GM11168 (cell line): Measurements from ENCODE around the gene EXD3.
"Not testable (repeated sequence)": the region's sequence is repeated elsewhere in the genome, so short reads cannot be mapped to it uniquely, and the experiment has no call there.

Source experiments
- in situ Hi-C: fragments of 300-500 bp; cut with MboI; formaldehyde crosslinking; loops from one replicate; pipeline ENCODE4 v1.12.0; 2022; ENCODE audit warnings: low sequenced_read_pairs; ENCODE audit not compliant: unreplicated experiment

EXD3 gene

DNA sequence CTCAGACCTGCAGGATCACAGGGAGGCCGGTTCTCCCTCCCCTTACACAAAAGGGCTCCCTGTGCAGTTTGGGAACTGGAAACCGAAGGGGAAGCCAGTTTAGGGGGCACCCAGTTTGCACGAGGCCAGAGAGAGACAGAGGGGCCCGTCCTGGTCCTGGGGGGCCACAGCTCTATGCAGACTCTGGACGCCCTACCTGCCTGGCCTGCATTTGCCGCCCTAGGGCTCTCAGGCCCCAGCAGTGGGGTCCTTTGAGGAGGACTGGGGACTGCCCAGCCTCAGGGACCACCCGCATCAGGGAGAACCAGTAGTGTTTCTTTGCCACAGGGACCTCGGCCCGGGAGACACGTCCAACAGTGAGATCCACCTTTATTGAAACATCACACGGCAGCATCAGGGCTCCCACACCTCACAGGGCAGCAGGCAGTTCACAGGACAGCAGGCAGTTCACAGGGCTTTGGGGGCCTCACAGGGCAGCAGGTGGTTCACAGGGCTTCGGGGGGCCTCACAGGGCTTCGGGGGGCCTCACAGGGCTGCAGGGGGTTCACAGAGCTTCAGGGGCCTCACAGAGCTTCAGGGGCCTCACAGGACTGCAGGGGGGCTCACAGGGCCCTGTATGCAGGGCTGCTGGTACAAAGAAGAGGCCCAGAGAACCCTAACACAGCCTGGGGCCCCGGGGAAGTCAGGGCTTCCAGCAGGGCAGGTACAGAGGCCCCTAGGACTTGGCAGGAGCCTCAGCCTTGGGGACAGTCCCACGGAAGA lies 36.8 kb upstream of the EXD3 start:
- in situ Hi-C loops = no loop called here

DNA sequence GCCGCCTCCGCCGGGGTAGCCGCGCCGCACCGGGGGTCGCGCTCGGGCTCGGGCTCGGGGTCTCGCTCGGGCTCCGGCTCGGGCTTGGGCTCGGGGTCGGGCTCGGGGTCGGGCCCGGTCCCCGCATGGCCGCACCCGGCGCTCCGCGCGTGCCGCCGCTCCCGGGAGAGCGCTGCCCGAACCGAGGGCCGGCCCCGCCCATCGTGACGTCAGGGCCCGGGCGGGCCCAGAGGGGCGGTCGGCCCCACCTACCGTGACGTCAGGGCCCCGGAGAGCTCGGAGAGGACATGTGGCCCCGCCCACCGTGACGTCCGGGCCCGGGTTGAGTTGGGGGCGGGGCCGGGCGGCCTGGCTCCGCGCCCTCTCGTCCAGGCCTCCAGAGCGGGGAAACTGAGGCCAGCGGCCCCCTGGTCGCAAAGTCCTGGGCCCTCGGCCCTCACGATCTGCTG lies 36.2 kb upstream of the EXD3 start, which contains the start of gene NSMF:
NSMF (minus strand) TSS at position 183 of the 449 bp plus-strand sequence. CDS start 232 bp downstream, outside the sequence.
- in situ Hi-C loops = no loop called here

DNA sequence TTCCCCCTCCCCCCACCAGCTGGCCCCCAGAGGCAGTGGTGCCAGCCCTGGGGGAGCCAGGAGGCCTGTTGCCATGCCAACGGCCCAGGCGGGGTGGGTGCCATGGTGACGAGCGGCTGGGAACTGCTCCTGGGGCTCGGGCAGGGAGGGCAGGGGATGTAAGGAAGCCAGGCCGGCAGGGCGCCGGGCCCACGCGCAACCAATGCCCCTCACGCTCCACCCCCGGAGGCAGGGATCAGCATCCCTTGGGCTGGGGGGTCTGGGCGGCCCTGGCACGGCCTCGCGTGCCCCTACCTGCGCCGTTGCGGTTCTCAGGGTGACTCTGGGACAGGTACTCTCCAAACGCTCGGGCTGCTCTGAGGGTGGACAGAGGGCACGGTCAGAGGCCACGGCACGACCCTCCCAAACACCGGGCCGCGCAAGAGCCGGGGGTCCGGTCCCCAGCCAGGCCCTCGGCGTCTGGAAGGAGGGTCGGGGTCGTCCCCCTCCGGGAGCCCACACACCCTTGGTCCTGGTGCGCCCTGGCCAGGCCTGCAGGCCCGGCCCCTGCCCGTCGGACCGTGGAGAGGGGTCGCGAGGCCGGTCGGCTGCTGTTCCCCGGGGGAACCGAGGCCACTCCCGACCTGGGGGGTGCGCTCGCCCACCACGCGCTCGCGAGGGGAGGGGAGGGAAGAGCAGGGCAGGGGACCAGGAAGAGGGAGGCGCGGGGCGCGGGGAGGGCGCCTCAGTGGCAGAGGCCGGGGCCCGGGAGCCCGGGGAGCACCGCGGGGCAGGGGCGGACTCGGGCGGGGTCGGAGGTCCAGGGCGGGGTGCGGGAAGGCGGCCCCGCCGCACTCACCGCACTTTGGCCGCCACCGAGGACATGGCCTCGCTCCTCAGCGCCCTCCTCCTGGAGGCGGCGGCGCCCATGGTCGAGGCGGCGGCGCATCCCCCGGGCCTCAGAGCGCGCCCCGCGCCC lies 35.5 kb upstream of the EXD3 start:
- in situ Hi-C loops = no loop called here

DNA sequence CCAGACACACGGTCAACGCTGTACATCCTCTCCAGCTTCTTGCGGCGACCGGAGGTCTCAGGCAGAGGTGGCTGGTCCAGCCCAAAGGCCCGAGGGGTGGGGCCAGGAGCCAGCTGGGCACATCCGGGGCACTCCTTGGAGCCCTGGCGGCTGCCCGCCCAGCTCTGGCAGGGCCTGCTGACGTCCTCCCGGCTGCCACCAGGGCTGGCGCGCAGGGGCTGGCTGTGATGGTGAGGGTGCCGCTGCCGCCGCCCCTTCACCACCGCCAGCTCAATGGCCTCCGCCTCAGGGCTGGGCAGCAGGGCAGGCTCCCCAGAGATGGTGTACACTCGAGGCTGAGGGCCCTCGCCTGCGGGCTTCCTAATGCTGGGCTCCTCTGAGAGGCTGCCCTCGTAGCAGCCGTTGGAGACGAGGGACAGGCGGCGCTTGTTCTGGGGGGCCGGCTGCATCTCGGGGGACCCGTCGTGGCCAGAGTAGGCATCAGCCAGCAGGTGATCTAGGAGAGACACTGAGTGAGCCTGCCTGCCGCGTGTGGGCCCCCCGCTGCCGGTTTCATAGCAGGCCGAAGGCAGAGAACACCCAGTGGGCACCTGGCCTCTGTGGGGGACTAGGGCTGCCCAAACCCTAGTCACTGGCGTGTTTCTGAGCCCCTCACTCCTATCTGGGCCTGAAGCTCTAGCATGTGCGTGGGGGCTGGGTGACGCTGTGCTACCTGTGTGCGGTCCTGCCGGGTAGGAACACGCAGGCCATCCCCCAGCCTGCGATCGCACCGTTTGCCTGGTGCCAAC lies 34.6 kb upstream of the EXD3 start:
- in situ Hi-C loops = no loop called here

DNA sequence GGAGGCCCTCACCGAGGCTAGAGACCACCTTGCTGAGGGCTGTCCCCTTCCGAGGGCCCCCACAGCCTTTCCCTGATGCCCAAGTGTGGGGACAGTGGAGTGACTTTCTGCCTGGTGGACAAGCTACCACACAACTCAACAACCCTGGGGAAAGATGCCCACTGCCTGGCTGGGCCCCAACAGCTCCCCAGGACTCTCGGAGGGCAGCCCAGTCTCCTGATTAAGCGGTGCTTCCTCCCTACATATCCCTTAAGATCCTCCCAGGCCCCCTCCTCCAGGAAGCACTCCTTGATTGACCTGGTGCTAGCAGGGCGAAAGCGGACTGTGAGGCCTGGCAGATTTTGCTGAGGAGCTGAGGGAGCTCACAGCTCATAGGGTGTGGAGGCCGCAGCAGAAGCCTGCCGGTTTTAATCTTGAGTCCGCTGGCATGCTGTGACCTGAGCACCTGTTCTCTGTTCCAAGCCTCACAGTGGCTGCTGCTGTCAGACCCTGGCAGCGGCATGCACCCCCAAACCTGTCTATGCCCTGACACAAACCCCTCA lies 34.0 kb upstream of the EXD3 start:
- in situ Hi-C loops = no loop called here

DNA sequence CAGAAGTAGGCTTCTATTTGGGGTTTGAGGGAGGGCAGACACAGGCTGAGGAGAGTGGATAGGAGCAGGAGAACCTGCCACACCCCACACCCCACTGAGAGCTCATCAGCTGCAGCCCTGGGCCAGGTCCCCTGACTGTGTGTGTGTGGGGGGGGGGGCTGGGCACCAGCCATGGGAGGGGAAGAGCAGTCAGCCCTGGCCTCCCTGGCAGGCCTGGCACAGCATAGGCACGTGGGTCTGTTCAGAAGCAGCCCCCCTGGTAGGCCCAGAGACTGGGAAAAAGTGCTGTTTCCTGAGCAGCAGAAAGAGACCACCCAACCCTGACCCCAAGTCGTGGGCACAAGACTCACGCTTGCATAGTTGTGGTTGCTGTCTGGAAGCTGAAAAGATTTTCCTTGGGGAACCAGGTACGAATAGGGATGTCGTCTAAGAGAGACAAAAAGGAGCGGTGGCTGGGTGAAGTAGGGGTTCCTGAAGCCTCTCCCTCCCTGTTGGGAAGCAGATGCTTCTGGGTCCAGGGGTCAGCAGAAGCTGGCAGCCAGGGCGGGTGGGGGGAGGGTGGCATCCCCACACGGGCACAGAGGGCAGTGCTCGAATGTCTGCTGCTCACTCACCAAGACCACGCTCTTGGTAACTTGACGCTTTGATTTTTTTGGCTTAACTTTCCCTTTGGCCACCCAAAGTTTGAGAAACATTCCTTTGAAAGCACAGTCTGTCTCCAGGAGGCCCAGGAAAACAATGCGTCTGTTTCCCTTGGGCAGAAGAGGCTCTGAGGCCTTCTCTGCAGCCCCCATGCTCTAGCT lies 33.3 kb upstream of the EXD3 start:
- in situ Hi-C loops = no loop called here

DNA sequence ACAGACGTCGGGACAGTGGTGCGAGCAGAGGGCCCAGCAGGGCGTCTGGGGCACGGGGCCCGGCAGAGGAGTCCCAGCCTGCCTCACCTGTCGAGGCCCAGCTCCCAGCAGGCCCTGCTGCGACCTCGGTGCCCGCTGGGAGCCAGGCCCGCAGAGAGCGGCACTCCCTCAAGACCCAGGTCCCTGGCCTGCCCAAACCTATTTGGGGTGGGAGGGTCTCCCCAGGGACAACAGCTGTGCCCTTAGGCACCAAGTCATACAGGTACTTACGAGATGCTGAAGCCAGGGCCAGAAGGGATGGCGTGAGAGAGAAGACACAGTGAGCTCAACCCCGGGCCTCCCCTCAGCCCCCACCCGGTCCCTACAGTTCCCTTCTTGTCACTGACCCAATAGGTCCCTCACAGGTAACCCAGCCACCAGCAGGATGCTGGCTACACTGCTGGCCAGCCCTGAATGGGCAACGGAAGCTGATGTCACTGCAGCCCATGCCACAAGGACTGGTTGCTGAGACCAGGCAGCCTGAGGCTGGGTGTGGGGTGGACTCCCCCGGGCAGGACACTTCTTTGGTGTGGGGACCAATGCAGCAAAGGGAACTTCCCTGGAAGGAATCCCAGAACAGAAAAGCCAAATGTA lies 32.5 kb upstream of the EXD3 start:
- in situ Hi-C loops = no loop called here

DNA sequence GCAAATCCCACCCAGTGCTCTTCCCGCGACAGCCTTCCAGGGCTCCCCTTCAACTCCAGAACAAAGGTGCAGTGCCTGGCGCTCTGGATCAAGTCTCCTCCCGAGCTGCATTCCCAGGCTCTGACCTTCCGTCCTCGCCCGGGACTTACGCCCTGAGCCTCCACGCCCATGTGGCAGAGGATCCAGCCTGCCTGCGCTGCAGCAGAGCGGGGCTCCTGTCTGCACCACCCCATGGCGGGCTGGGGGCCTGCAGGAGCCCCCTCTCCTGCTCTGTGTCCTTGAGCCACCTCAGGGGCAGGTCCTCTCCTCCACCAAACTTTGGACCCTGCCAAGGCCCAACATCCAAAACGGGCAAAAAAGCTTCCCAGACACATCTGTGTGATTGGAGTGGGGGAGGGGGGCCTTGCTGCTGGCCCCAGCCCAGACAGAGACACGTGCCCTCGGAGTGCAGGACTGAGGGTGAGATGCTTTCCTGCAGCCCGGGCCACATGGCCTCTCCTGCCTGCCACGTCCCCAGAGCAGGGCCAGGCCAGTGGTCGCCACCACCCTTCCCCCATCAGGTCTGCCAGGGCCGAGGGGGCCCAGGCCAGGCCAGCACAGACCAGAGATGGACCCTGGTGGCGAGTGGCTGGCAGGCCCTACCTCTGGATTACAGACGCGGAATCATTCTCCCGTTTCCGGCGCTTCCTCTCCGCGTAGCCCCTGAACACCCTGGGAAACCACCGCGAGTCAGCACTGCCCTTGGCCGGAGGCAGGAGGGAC lies 31.8 kb upstream of the EXD3 start:
- in situ Hi-C loops = no loop called here

DNA sequence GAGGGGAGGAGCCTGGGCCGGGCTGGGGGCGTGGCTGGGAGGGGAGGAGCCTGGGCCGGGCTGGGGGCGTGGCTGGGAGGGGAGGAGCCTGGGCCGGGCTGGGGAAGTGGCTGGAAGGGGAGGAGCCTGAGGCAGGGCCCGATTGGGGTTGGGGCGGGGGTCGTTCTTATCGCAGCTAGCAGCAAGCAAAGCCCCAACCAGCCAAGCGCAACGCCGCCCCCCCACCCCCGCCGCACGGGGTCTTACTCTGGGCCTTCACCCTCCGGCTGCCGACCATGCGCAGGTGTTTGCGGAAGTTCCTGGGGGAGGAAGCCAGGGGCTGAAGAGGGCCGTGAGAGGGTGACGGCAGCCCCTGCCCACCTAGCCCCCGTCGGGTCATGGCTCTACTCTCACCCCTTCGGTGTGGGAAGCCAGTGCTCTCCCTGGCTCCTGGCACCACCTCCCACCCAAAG lies 31.2 kb upstream of the EXD3 start:
- in situ Hi-C loops = no loop called here

DNA sequence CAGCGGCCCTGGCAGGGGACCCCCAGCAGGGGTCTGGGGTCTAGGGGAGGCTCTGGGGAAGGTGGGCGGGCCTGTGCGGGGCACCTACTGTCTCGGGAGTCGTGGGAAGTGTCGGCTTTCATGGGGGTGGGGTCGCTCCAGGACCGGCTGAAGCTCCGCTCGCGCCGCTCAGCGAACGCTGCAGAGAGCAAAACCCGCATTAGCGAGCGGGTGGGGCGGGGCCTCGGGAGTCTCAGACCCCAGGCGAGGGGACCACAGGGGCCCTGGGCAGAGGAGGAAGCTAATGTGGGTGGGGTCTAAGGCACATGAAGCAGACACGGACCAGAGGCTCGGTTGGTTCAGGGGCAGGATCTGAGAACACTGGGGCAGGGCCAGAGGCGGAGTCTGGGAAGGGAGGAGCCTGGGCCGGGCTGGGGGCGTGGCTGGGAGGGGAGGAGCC lies 30.7 kb upstream of the EXD3 start:
- in situ Hi-C loops = no loop called here

DNA sequence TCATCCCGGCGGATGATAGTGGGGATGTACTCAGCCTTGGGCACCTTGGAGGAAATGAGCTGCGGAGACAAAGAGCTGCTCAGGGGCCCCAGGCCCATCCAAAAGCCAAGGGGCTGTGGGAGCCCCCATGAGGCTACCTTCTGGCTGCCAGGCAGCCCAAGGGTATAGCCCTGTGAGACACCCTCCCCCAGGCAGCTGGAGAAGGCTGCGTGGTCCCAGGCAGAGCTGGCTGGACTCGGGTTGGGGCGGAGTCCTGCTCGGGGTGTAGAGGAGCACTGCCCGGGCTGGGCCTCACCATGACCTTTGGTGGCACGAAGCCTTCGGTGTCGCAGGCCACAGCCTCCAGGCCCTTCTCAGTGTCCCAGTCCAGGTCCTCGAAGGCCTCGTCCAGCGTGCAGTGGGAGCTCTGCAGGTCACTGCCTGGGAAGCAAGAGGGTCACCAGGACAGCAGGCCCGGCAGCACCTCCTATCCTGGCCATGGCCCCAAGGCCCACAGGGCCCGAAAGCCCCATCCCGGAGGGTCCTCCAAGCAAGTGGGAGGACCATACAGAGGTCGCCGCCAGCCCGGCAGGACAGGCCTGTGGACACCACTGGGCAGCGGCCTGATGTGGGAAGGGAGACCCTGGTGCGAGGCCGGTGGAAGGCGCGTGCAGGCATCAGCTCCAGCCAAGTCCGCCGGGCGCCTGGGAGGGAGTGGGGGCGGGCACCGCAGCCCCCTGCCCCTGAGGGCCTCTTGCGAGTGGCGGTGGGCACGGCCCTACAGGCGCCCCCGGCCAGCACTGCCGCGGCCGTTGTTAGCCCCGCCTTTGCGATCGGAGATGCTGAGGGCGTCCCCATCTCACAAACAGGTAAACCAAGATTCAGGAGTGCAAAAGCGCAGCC lies 30.0 kb upstream of the EXD3 start:
- in situ Hi-C loops = no loop called here

DNA sequence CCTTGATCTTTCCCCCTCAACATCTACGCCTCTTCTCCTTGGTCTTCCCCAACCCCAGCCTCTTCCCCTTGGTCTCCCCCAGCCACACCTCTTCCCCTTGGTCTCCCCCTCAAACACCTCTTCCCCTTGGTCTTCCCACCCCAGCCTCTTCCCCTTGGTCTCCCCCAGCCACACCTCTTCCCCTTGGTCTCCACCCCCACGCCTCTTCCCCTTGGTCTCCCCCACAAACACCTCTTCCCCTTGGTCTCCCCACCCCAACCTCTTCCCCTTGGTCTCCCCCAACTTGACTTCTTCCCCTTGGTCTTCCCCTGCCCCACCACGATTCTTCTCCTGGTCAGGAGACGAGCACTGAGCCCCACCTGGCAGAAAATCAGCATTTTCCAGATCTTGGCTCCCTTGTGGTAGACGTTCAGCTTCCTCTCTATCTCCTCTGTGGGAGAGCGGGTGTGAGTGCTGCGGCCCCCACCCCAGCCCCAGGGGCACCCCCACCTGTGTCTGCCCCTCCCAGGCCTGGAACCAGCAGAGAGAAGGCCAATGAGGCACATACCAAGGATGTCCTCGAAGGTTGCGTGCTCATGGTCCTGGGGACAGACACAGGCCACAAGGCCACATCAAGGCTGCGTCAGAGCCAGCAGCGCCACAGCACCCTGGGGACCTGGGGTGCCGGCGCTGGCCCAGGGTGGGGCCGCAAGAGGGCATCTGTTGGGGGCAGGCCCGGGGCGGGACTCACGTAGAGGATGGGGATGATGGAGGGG lies 29.2 kb upstream of the EXD3 start:
- in situ Hi-C loops = no loop called here

DNA sequence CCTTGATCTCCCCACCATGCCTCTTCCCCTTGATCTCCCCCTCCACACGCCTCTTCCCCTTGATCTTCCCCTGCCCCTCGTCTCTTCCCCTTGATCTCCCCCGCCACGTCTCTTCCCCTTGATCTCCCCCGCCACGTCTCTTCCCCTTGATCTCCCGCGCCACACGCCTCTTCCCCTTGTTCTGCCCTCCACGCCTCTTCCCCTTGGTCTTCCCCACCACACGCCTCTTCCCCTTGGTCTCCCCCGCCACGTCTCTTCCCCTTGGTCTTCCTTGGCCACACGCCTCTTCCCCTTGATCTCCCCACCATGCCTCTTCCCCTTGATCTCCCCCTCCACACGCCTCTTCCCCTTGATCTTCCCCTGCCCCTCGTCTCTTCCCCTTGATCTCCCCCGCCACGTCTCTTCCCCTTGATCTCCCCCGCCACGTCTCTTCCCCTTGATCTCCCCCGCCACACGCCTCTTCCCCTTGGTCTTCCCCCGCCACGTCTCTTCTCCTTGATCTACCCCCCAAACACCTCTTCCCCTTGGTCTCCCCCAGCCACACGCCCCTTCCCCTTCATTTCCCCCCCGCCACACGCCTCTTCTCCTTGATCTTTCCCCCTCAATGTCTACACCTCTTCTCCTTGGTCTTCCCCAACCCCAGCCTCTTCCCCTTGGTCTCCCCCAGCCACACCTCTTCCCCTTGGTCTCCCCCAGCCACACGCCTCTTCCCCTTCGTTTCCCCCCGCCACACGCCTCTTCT lies 28.5 kb upstream of the EXD3 start:
- in situ Hi-C loops = not testable (repeated sequence)

DNA sequence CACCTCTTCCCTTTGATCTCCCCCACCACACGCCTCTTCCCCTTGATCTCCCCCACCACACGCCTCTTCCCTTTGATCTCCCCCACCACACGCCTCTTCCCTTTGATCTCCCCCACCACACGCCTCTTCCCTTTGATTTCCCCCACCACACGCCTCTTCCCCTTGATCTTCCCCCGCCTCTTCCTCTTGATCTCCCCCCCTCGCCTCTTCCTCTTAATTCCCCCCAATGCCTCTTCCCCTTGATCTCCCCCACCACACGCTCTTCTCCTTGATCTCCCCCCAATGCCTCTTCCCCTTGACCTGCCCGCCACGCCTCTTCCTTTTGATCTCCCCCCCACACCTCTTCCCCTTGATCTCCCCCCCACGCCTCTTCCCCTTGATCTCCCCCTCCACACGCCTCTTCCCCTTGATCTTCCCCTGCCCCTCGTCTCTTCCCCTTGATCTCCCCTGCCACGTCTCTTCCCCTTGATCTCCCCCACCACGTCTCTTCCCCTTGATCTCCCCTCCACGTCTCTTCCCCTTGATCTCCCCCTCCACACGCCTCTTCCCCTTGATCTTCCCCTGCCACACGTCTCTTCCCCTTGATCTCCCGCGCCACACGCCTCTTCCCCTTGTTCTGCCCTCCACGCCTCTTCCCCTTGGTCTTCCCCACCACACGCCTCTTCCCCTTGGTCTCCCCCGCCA lies 27.7 kb upstream of the EXD3 start:
- in situ Hi-C loops = not testable (repeated sequence)

DNA sequence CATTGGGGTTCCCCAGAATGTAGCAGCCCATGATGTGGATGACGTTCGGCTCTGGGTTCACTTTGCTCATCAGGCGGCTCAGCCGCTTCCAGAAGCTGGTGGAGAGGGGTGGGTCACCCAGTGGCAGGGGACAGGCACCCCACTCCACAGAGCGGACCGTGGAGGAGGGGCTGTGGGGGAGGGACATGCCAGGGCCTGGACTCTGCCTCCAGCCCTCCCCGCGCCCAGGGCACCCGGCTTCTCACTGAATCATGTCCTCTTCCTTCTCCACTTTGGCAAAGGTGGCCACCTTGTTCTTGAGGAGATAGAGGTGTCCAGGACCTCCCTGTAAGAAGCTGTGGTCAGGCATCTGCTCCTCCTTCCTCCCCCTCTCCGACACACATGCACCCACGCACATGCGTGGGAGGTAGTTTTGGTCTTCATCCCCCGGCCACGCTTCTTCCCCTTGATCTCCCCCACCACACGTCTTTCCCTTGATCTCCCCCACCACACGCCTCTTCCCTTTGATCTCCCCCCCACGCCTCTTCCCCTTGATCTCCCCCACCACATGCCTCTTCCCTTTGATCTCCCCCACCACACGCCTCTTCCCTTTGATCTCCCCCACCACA lies 27.1 kb upstream of the EXD3 start:
- in situ Hi-C loops = no loop called here
